ENCODE results near the gene ATF7IP2. TPM values are rescaled to one million over a fixed set of nuclear protein-coding genes. Genes with fewer than 3 reads are reported as not detected.

ATF7IP2 gene
- total RNA-seq, 1 donor from 2014 or later: 15.3 TPM

DNA sequence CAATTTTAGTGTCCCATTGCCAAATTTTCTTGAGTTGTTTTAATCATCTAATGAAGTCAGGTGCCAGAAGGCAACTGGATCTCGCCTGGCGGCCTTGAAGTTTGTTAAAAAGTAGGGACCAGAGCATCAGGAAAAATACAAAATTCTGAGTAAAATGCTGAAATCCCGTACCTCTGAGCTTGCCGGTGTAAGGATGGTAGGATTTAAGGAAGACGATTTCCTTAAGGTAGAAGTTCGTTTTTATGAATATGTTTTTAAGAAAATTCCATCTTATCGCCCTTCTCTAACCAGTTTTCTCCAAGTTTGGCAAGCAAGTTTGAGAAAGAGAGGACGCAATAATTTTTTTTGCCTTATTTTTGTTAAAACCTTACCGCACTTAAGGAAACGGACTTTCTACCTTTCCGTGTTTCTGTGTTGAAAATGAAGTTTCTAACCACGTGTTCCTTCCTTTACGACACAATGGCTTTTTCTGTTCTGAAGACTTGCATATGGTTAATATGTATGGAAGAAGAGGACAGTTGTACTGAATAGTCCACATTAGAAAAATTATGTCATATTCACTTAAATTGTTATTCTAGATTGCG is 748 bp downstream of the ATF7IP2 start:
- Mint-ChIP-seq H3K27me3 (ENCODE audit: unreplicated experiment) (peaks cover 4% of the 10 kb centered on the region), H3K36me3 (ENCODE audit: low read depth, unreplicated experiment) (peaks cover 11% of the 10 kb centered on the region), H3K4me3 (ENCODE audit: unreplicated experiment) (peak overlapping the region; percentile 96), H3K4me1 (ENCODE audit: unreplicated experiment) (peaks cover 8% of the 10 kb centered on the region), H3K27ac (ENCODE audit: unreplicated experiment) (peak overlapping the region; percentile 34), H3K9me3 (ENCODE audit: unreplicated experiment) (no peaks in the 10 kb centered on the region)
- TF ChIP-seq, protein P1, sequence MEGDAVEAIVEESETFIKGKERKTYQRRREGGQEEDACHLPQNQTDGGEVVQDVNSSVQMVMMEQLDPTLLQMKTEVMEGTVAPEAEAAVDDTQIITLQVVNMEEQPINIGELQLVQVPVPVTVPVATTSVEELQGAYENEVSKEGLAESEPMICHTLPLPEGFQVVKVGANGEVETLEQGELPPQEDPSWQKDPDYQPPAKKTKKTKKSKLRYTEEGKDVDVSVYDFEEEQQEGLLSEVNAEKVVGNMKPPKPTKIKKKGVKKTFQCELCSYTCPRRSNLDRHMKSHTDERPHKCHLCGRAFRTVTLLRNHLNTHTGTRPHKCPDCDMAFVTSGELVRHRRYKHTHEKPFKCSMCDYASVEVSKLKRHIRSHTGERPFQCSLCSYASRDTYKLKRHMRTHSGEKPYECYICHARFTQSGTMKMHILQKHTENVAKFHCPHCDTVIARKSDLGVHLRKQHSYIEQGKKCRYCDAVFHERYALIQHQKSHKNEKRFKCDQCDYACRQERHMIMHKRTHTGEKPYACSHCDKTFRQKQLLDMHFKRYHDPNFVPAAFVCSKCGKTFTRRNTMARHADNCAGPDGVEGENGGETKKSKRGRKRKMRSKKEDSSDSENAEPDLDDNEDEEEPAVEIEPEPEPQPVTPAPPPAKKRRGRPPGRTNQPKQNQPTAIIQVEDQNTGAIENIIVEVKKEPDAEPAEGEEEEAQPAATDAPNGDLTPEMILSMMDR (IDR thresholded peaks at IDR 0.05; ENCODE audit: unreplicated experiment): no peak
- DNase-seq (ENCODE audit: low spot score): no peak

DNA sequence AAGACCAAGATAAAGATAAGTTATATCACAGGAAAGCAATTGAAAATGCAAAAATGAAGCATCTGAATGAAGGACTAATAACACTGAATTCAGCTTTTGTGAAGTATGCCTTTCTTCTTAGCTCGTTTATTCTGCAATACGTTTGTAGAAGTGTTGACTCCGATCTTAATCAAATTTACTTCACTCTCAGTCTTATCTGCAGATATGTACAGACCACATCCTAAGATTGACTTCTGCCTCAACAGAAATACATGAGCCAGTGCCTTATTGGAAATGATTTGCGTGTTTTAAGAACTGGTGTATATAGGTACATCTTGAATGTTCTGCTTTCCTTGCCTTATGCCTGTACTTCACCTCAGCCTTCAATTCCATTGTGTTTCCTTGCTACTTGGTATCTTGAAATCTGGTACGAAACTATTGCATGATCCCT is 1.3 kb downstream of the ATF7IP2 start:
- TF ChIP-seq, protein P1 (IDR thresholded peaks at IDR 0.05; ENCODE audit: unreplicated experiment): no peak
- DNase-seq (ENCODE audit: low spot score): no peak
- no peak overlapping the region for H3K27ac Mint-ChIP-seq (ENCODE audit: unreplicated experiment)
- peaks cover 4% of the 10 kb centered on the region for H3K27me3 Mint-ChIP-seq (ENCODE audit: unreplicated experiment)
- peaks cover 8% of the 10 kb centered on the region for H3K4me1 Mint-ChIP-seq (ENCODE audit: unreplicated experiment)
- peaks cover 11% of the 10 kb centered on the region for H3K36me3 Mint-ChIP-seq (ENCODE audit: low read depth, unreplicated experiment)
- H3K4me3 Mint-ChIP-seq (ENCODE audit: unreplicated experiment): peak overlapping the region; percentile 96
- no peaks in the 10 kb centered on the region for H3K9me3 Mint-ChIP-seq (ENCODE audit: unreplicated experiment)

DNA sequence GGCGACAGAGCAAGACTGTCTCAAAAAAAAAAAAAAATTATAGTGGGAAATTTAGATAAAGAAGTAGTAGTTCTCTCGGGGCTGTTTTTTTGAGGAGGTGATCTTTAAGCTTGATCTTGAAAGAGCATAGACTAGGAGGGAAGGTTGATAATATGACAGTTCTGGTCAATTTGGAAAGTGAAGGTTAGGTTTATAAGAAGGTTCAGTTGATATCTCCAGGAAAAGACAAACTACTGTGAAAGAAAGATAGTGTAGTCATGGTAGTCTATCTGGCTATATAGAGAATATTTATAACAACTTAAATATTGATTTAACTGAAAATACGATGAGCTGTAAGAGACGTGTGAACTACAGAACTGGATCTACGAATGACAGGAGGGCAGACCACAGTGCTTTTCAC is 3.1 kb downstream of the ATF7IP2 start:
- Mint-ChIP-seq H3K4me1 (ENCODE audit: unreplicated experiment) (peaks cover 8% of the 10 kb centered on the region), H3K36me3 (ENCODE audit: low read depth, unreplicated experiment) (peaks cover 11% of the 10 kb centered on the region), H3K9me3 (ENCODE audit: unreplicated experiment) (no peaks in the 10 kb centered on the region), H3K27me3 (ENCODE audit: unreplicated experiment) (peaks cover 4% of the 10 kb centered on the region), H3K4me3 (ENCODE audit: unreplicated experiment) (no peak overlapping the region), H3K27ac (ENCODE audit: unreplicated experiment) (no peak overlapping the region)
- DNase-seq (ENCODE audit: low spot score): no peak
- TF ChIP-seq, protein P1 (IDR thresholded peaks at IDR 0.05; ENCODE audit: unreplicated experiment): no peak

DNA sequence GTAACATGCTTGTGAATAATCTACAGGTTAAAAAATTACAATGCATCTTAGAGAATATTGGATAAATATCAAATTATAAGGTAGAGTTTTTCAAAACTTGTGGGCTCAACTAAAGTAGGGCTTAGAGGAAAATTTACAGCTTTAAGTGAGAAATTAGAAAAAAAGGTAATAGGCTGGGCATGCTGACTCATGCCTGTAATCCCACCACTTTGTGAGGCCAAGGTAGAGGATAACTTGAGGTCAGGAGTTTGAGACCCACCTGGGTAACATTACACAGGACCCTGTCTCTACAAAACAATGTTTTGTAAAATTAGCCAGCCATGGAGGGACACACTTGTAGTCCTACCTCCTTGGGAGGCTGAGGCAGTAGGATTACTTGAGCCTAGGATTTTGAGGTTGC is 4.5 kb downstream of the ATF7IP2 start:
- DNase-seq (ENCODE audit: low spot score): no peak
- Mint-ChIP-seq H3K27me3 (ENCODE audit: unreplicated experiment) (peaks cover 4% of the 10 kb centered on the region), H3K4me1 (ENCODE audit: unreplicated experiment) (peaks cover 11% of the 10 kb centered on the region), H3K36me3 (ENCODE audit: low read depth, unreplicated experiment) (peaks cover 11% of the 10 kb centered on the region), H3K4me3 (ENCODE audit: unreplicated experiment) (no peak overlapping the region), H3K9me3 (ENCODE audit: unreplicated experiment) (no peaks in the 10 kb centered on the region), H3K27ac (ENCODE audit: unreplicated experiment) (no peak overlapping the region)
- TF ChIP-seq, protein P1 (IDR thresholded peaks at IDR 0.05; ENCODE audit: unreplicated experiment): no peak

DNA sequence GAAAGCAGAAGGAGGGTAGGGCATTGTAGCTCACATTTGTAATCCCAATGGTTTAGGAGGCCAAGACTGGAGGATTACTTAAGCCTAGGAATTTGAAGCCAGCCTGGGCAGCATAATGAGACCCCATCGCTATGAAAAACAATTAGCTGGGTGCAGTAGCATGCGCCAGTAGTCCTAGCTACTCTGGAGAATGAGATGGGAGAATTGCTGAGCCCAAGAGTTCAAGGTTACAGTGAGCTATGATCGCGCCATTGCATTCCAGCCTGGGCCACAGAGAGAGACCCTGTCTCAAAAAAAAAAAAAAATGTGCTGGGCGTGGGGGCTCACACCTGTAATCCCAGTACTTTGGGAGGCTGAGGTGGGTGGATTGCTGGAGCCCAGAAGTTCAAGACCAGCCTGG is 5.0 kb downstream of the ATF7IP2 start:
- Mint-ChIP-seq H3K27me3 (ENCODE audit: unreplicated experiment) (peaks cover 4% of the 10 kb centered on the region), H3K27ac (ENCODE audit: unreplicated experiment) (no peak overlapping the region), H3K4me3 (ENCODE audit: unreplicated experiment) (no peak overlapping the region), H3K9me3 (ENCODE audit: unreplicated experiment) (no peaks in the 10 kb centered on the region), H3K36me3 (ENCODE audit: low read depth, unreplicated experiment) (peaks cover 11% of the 10 kb centered on the region), H3K4me1 (ENCODE audit: unreplicated experiment) (peaks cover 15% of the 10 kb centered on the region)
- no peak for DNase-seq (ENCODE audit: low spot score)
- TF ChIP-seq, protein P1 (IDR thresholded peaks at IDR 0.05; ENCODE audit: unreplicated experiment): no peak
